Ecto neural progenitor cell (in vitro differentiated cells): ENCODE measurements around the gene PAGE1.
"Not testable (repeated sequence)": the region's sequence is repeated elsewhere in the genome, so short reads cannot be mapped to it uniquely, and the experiment has no call there.

ENCODE experiments used
- DNase-seq: peaks from one replicate; pipeline ENCODE4 v3.0.0-alpha.2; 2018; ENCODE audit warnings: low spot score

PAGE1 gene

DNA sequence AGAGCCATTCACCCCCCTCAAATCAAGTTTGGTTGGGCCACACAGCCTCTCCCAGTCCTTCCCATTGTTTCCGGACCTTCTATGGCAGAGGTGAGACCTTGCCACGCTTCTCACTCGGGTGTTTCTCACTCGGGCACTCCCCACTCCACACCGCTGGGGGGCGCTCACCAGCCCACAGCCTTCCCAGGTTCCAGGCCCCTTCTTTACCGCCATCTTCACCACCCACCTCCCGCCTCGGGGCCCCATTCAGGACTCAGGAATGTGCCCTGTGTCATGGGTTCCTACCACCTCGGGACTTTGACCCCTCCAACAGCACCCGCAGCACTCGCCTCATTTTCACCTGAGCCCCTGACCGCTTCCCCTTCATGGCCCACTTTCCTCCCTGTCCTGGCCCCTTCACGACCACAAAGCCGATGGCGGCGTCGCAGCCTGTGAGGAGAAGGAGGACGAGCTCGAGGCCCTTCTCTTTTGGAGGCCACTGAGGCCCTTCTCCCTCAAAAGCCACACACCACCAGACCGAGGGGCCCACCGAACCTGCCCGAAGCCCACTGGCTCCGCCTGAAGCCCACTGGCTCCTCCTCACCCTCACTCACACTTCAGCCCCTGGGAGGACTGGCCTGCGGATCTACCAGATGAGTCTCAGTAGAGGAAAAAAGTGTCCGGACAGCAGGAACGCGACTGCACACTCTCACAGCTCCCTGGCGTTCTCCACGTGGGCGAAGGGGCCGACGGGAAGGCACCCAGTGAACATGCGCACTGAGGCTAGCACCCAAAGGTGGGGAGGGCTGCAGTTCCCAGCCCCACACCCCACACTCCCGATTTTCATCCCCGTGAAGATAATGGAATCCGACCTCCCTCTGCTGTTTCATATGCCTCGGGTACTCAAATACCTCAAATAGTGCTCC is at the start of gene PAGE1:
PAGE1 (minus strand) TSS at position 709 of the 905 bp plus-strand sequence. CDS start 1,214 bp downstream, outside the sequence.
- no peak for DNase-seq

DNA sequence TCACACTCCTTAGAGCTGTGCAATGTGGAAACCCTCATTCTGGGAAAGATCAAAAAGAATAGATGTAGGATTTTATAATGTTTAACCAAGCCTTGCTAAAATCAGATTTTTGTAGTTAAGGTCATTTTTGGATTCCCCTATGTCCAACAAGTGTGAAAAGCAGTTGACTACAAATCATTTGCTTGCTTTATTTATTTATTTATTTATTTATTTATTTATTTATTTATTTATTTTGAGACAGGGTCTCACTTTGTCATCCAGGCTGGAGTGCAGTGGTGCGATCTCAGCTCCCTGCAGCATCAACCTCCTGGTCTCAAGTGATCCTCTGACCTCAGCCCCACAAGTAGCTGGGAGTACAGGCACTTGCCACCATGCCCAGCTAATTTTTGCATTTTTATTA is 45.7 kb upstream of the PAGE1 start:
- DNase-seq: not testable (repeated sequence)

DNA sequence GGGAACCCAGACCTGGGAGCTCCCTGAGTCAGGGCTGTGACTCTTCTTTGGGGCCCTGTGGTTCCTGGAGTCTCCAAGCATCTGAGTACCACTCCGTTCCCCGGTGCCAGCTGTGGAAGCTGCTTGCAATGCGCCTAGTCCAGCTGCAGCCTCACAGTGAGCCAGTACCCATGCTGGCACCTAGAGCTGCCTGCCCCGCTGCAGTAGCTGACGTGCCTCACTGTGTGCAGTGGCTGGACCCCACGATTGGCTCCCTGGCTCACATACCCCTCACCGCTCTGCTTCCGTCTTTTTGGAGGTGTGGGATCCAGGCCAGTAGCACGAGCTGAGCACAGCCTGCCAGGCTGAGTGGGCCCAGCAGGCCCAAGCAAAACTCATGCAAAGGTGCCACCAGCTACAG is 32.1 kb upstream of the PAGE1 start:
- no peak for DNase-seq

- no peak for DNase-seq
Measured at GRCh38 chrX:49726966-49727365, 31.2 kb upstream of the PAGE1 start.

- no peak for DNase-seq
Measured at GRCh38 chrX:49725923-49726904, 30.4 kb upstream of the PAGE1 start.

- no peak for DNase-seq
Measured at GRCh38 chrX:49725401-49725800, 29.6 kb upstream of the PAGE1 start.

DNA sequence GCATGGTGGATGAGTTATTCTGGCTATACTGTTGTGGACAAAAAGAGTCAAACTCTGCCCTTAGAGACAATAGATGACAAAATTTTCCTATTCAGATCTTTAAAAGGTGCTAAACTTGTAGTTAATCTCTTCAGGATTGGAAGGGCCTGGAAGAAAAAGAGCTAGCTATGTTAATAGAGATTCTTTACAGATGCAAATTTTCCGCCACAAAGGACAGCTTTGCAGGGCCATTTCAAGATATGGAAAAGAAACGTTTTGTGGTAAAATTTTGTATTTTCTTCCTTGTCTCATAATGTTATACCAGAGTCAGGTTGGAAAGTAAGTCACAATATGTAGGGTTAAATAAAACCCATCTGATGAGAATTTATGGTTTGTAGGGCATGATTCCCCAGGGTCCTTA is 24.3 kb upstream of the PAGE1 start:
- not testable (repeated sequence) for DNase-seq

GRCh38 chrX:49712577-49712976 is 16.8 kb upstream of the PAGE1 start:
- DNase-seq: no peak

- no peak for DNase-seq
Measured at GRCh38 chrX:49710744-49711319, 15.0 kb upstream of the PAGE1 start.

GRCh38 chrX:49704691-49705404 is 9.1 kb upstream of the PAGE1 start:
- DNase-seq: no peak

GRCh38 chrX:49701933-49702332 is 6.1 kb upstream of the PAGE1 start:
- DNase-seq: no peak

DNA sequence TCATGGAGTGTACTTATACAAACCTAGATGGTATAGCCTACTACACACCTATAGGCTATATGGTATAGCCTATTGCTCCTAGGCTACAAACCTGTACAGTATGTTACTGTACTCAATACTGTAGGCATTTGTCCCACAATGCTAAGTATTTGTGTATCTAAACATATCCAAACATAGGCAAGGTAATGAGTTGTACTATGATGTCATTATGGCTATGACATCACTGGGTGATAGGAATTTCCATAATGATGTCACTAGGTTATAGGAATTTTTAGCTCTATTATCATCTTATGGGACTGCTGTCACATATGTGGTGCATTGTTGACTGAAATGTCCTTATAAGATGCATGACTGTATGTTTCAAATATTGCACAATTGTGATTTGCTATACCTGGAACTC is 5.5 kb upstream of the PAGE1 start:
- DNase-seq: no peak

GRCh38 chrX:49675075-49675719 is 20.6 kb downstream of the PAGE1 start:
- no peak for DNase-seq

DNA sequence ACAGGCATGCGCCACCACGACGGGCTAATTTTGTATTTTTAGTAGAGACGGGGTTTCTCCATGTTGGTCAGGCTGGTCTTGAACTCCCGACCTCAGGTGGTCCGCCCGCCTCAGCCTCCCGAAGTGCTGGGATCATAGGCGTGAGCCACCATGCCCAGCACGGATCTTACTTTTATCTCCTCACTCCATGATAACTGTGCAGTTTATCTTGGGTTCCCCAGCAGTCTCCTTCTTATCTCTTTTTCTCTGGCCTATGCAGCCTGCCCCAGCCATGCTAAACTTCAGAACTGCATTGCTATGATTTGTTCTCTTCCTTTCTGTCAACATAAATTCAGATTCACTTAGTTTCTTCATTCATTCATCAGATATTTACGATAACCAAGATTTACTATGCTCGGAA is 22.4 kb downstream of the PAGE1 start:
- no peak for DNase-seq

DNA sequence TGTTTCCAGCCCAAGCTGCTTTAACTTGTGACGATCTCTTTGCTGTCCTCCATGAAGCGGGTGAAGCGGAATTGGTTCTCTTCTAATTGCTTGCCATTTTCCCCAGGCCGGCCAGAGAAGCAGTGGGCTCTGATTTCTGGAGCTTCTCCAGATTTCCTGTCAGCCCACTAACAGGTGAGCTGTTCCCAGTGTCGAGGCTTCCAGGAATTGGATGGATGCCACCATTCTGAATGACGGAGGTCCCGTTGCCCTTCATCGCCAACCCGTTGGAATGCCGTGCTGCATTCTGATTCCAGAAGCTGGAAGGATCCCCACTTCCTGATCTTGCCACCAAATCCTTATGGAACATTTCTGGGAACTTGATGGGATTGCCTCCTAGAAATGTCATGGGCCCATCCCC is 31.0 kb downstream of the PAGE1 start:
- no peak for DNase-seq

DNA sequence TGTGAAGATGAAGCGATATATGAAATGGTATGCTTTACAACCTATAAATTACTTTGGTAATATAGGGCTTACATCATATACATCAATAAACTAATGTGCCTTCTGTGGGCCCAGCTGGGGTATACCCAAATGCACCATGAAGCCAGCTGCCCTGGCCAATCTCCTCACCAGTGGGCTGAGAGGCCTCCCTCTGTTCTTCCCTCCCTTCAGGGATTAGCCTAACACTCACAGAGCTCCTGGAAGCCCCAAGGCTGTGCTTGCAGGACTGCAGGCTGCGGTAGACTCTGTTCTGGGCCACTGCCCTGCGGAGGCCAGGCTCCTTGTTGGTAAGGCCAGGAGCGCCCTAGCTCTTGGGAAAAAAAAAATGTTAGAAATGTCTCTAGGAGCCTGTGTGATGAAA is 33.9 kb downstream of the PAGE1 start:
- no peak for DNase-seq

DNA sequence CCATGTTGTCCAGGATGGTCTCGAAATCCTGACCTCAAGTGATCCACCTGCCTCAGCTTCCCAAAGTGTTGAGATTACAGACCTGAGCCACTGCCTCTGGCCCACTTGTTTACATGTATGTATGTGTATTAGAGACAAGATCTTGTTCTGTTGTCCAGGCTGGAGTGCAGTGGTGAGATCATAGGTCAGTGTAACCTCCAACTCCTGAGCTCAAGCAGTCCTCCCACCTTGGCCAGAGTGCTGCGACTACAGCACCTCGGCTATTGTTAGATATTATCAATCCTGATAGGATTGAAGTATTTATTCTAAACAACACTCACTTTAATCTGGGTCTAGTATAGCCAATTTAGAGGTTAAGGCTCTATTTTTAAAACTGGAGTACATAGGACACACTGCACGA is 36.0 kb downstream of the PAGE1 start:
- DNase-seq: no peak

- no peak for DNase-seq
Measured at GRCh38 chrX:49656533-49656932, 39.3 kb downstream of the PAGE1 start.

DNA sequence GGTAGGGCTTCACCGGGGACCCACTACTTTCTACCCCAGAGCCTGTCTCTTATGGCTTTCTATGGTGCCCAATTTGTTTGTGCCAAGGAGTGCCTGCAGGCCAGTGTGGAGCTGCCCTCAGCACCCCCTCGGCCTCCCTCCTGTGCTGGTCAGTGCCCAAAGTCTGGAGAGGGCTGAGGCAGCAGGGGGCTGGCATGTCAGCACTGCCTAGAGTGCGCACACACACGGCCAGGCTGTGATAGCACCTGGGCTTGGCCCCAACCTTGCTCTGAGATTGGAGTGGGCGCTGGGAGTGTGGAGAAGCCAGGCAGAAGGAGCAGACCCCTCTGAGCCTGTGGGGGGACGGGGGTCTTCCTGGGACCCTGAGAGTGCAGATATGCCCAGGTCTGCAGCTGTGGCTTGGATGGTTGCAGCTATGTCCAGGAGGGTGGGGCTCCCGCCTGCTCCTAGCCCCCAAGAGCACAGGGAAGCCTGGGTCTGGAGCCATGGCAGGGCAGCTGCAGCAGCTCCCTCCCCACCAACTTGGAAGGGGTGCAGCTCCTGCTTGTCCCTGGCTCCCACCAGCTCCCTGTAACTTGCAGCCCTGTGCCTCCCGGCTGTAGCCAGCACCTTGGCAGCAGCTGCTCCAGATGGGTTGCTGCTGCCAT is 50.7 kb downstream of the PAGE1 start:
- DNase-seq: no peak
